HTERT RPE-1 (cell line): ENCODE data around the gene NXPH1.

Experiments
- in situ Hi-C: fragments of 300-500 bp; cut with MboI; formaldehyde crosslinking; loops from 4 replicates; pipeline ENCODE4 v1.14.3; 2020; ENCODE audit warnings: low sequenced_read_pairs

Gene NXPH1

GRCh38 chr7:8800986-8801385 is 367.6 kb downstream of the NXPH1 start:
- in situ Hi-C loops: no loop called here
